Renal cortical epithelial cell (primary cell): ENCODE measurements around the gene FRMPD4. TPM values are rescaled to one million over a fixed set of nuclear protein-coding genes. Genes with fewer than 3 reads are reported as not detected.
"Not testable (repeated sequence)": the region's sequence is repeated elsewhere in the genome, so short reads cannot be mapped to it uniquely, and the experiment has no call there.

Source experiments
- DNase-seq: peaks from one replicate; pipeline ENCODE4 v3.0.0-alpha.2; 2011; ENCODE audit warnings: low read depth
- total RNA-seq: library from RNA; depleted of rRNA; stranded (reverse); fragments of >200 nt; gene quantifications from 2 replicates; pipeline ENCODE4 v1.2.3, GENCODE V29; 2014

Gene FRMPD4
- total RNA-seq, 1 donor from 2014 or later, result 0.30 TPM

GRCh38 chrX:12515384-12515783, 377.1 kb downstream of the FRMPD4 start:
- DNase-seq, result not testable (repeated sequence)

- DNase-seq, result no peak
Measured at GRCh38 chrX:12526306-12526705, 388.0 kb downstream of the FRMPD4 start.

- not testable (repeated sequence) for DNase-seq
Measured at GRCh38 chrX:12538096-12538495, 399.8 kb downstream of the FRMPD4 start.

- not testable (repeated sequence) for DNase-seq
Measured at GRCh38 chrX:12542251-12542650, 404.0 kb downstream of the FRMPD4 start.

- no peak for DNase-seq
Measured at GRCh38 chrX:12548341-12548740, 410.1 kb downstream of the FRMPD4 start.

GRCh38 chrX:12548746-12549145, 410.5 kb downstream of the FRMPD4 start:
- DNase-seq, result peak; percentile 7

GRCh38 chrX:12554206-12554605, 415.9 kb downstream of the FRMPD4 start:
- no peak for DNase-seq

GRCh38 chrX:12563121-12563520, 424.8 kb downstream of the FRMPD4 start:
- DNase-seq, result peak; percentile 8

GRCh38 chrX:12564221-12564620, 425.9 kb downstream of the FRMPD4 start:
- DNase-seq, result no peak

GRCh38 chrX:12567857-12568256, 429.6 kb downstream of the FRMPD4 start:
- DNase-seq, result peak; percentile 5

GRCh38 chrX:12570859-12571501, 432.7 kb downstream of the FRMPD4 start:
- peak; percentile 6 for DNase-seq

GRCh38 chrX:12579311-12579710, 441.0 kb downstream of the FRMPD4 start:
- no peak for DNase-seq

- no peak for DNase-seq
Measured at GRCh38 chrX:12580548-12580947, 442.3 kb downstream of the FRMPD4 start.

- DNase-seq, result no peak
Measured at GRCh38 chrX:12581546-12581945, 443.3 kb downstream of the FRMPD4 start.

- no peak for DNase-seq
Measured at GRCh38 chrX:12582649-12583048, 444.4 kb downstream of the FRMPD4 start.

GRCh38 chrX:12583543-12583942, 445.3 kb downstream of the FRMPD4 start:
- DNase-seq, result no peak

GRCh38 chrX:12595720-12596119, 457.4 kb downstream of the FRMPD4 start:
- DNase-seq, result no peak

GRCh38 chrX:12610079-12610478, 471.8 kb downstream of the FRMPD4 start:
- DNase-seq, result peak; percentile 4

- DNase-seq, result no peak
Measured at GRCh38 chrX:12611471-12611870, 473.2 kb downstream of the FRMPD4 start.

- no peak for DNase-seq
Measured at GRCh38 chrX:12614266-12614665, 476.0 kb downstream of the FRMPD4 start.

- no peak for DNase-seq
Measured at GRCh38 chrX:12615061-12615460, 476.8 kb downstream of the FRMPD4 start.

GRCh38 chrX:12617241-12617640, 479.0 kb downstream of the FRMPD4 start:
- no peak for DNase-seq

- no peak for DNase-seq
Measured at GRCh38 chrX:12647230-12647629, 509.0 kb downstream of the FRMPD4 start.

- no peak for DNase-seq
Measured at GRCh38 chrX:12648995-12649394, 510.7 kb downstream of the FRMPD4 start.
